Measurements from ENCODE around the gene CAPN12. TPM values are rescaled to one million over a fixed set of nuclear protein-coding genes. Genes with fewer than 3 reads are reported as not detected.
A peak's percentile ranks its signal among the peaks of the same experiment; 100 is the strongest.

CAPN12 gene
- total RNA-seq, 1 donor = 0.18 TPM

DNA sequence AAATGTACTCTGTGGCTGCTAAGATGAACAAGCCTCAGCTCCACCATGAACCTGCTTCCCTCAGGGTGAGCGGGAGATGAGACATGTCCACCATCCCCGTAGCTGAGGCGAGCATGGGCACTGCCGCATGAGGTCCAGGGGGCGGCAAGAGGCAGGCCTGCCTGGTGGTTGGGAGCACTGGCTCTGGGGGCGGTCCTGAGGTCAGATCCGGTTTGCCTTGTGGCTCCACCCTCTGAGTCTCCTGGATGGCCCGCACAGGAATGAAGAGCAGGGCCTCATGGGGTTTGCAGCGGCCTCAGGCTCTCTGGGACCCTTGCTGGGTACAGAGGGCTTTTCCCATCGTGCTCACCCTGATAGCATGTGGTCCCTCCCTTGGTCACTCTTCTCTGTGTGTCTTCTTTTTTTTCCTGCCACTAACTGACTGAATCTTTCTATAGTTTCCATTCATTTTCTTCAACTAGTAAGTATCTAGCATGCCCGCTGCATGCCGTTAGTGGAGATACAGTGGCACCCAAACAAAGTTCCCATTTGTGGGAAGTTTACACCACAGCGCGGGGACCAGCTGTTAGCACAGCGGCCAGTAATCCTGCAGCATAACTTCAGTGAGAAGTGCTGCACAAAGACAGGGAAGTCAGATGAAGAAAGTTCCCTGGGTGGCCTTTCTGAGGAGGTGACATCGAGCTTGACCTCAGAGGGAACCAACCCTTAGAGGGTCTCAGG, 37.3 kb downstream of the CAPN12 start:
- no peak for DNase-seq (ENCODE audit: low read depth)
- TF ChIP-seq CTCF (IDR thresholded peaks at IDR 0.05; ENCODE audit: insufficient read depth, low read length) = no peak
- H3K4me3 ChIP-seq (ENCODE audit: low read depth, low read length) = no peak overlapping the region

DNA sequence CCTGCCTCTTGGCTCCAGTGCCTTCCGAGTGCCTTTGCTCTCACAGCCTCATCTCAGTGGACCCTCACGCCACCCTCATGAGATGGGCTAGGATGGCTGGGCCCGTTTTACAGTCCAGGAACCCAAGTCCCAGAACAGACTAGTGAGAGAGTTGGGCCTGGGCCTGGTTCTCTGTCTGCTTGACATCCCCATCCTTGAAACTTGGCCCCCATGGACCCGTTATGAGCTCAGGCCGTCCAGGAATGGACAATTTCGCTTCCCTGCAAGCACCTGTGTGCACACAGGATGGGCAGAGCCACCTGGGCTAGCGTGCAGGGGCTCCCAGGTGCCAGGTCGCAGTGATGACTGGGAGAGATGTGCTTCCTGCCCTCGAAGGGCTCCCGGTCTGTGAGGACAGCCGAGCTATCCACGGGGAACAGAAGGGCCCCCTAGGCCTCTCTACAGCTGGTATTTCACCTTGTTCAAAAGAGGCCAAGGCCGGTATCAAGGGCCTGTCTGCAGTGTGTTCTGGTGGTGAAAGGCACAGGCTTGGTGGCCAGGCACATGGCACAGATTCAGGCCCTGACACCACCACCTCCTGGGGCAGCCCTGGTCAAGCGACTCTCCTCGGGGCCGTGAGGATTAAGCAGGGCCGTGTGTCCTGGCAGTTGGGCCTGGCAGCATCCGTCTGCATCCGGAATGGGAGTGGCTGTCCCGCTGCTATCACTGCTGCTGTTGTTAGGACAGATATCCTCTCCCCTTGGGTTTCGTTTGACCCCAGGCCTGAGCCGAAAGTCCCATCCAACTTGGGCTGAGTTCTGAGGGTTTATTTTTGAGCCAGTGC, 38.9 kb downstream of the CAPN12 start:
- no peak for TF ChIP-seq CTCF (IDR thresholded peaks at IDR 0.05; ENCODE audit: insufficient read depth, low read length)
- no peak overlapping the region for H3K4me3 ChIP-seq (ENCODE audit: low read depth, low read length)
- no peak for DNase-seq (ENCODE audit: low read depth)

DNA sequence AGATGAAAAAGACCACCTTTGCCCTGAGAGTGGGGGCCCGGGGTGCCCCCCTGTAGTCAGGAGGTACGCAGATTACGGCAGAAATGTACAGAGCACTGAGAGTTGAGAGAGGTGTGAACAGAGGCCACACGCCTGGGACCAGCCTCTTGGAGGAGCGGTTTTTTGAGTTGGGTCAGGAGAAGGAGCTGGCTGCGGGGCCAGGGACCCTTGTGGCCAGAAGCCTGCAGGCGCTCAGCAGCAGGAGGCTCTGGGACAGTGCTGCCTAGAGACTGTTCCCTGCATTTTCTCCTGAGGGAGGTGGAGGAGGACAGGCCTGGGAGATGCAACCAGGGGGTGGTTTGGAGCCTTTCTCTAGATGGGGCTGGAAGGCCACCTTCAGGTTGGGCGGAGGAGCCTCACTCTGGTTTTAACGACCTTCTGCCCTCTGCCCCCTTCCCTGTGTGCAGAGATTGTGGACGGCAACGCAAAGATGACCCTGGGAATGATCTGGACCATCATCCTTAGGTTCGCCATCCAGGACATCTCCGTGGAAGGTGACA, 39.7 kb downstream of the CAPN12 start:
- no peak overlapping the region for H3K4me3 ChIP-seq (ENCODE audit: low read depth, low read length)
- no peak for TF ChIP-seq CTCF (IDR thresholded peaks at IDR 0.05; ENCODE audit: insufficient read depth, low read length)
- DNase-seq (ENCODE audit: low read depth) = no peak

DNA sequence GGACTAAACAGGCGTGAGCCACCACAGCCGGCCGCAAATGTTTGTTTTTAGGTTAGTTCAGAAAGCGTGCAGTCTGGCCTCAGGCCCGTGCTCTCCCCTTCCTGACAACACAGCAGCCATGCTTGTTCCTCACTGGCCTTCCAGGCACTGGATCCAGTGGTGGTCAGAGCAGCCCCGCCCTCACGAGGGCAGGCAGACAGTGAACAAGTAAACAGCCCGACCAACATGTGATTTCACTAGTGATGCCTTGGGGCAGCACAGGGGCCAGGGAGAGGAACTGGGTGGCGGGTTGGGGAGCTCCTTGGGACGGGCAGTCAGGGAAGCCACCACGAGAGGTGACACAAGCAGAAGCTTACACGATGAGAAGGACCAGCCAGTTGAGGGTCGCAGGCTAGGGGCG, 40.8 kb downstream of the CAPN12 start:
- H3K4me3 ChIP-seq (ENCODE audit: low read depth, low read length) = no peak overlapping the region
- no peak for DNase-seq (ENCODE audit: low read depth)
- TF ChIP-seq CTCF (IDR thresholded peaks at IDR 0.05; ENCODE audit: insufficient read depth, low read length) = no peak

DNA sequence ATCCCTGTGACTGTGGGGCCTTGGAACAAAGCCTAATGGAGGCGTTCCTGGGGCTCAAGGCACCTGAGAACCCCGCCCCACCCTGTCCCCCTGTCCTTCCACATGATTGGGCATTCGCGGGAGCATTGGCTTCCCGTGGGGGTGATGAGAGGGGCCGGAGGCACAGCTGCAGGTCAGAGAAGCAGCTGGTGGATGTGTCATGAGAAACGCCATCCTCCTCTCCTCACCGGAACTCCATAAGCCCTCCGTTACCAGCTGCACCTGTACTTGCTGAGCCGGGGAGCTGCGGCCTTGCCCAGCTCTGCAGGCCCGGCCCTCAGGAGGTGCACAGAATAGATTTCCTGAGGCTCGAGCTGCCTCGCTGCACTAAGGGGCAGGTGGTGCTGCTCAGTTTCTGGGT, 42.0 kb downstream of the CAPN12 start:
- no peak for DNase-seq (ENCODE audit: low read depth)
- H3K4me3 ChIP-seq (ENCODE audit: low read depth, low read length) = no peak overlapping the region
- TF ChIP-seq CTCF (IDR thresholded peaks at IDR 0.05; ENCODE audit: insufficient read depth, low read length) = no peak

DNA sequence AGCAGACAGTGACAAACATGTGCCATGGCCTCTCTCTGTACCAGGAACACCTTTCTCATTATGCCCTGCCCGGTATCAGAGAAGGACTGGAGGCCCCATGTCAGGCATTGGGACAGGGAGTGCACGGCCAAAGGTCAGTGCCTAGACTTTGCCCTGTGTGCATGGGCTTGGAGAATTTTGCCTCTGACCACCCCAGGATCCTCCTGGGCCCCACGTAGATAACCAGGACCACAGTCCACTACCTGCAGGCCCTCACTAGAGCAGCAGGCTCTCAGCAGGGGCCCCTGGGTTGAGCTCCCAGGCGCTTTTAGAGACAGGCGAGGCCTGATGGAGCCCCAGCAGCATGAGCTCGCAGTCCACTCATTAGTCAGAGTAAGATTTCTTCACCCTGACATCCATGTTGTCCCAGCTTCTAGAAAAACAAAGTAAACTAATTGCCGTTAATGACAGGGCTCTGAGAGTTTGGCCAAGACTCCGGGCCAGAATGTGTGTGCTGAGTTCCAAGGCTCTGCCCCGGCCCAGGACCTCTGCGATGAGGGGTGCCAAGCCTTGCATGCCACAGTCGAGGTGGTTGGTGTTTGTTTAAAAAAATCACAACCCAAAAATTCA, 42.7 kb downstream of the CAPN12 start:
- no peak for TF ChIP-seq CTCF (IDR thresholded peaks at IDR 0.05; ENCODE audit: insufficient read depth, low read length)
- peak; percentile 54 for DNase-seq (ENCODE audit: low read depth)
- H3K4me3 ChIP-seq (ENCODE audit: low read depth, low read length) = no peak overlapping the region
